GM23248 (cell line): Measurements from ENCODE around the gene CD8A.

Experiments
- EZH2 ChIP-seq: fragments of 200-600 bp; sonication (generic); IDR thresholded peaks from 2 replicates; pipeline ENCODE4 v1.6.1; 2018; ENCODE audit warnings: antibody characterized with exemption, mild to moderate bottlenecking; ENCODE audit not compliant: insufficient read depth, poor library complexity, severe bottlenecking
- EZH2phosphoT487 ChIP-seq: fragments of 200-600 bp; sonication (generic); IDR thresholded peaks from 2 replicates; pipeline ENCODE4 v1.6.1; 2018; ENCODE audit warnings: antibody characterized with exemption, moderate library complexity, mild to moderate bottlenecking, low read depth; ENCODE audit not compliant: insufficient read depth

DNA sequence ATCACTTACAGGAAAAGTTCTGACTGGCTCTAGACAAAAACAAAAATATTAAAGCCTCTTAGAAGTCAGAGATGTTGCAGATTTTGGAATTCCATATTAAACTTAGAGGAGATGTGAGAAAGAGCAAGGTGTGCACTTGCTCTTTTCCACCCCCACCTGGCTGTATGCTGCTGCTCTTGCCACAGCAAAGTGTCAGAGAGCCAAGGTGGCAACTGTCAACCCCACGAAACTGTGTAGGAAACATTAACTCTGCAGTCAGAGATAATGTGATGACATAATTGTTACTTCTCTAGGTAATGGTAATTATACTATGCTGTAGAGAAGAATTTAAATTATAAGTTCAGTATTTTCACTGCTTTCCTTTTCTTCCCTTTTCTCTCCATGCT lies 25.4 kb downstream of the CD8A start:
- TF ChIP-seq EZH2 (no peak), EZH2phosphoT487 (no peak)
